Cerebellar cortex (tissue), 1 donor: ENCODE results near the gene TEKT5.
"Not testable (repeated sequence)": the region's sequence is repeated elsewhere in the genome, so short reads cannot be mapped to it uniquely, and the experiment has no call there.

Experiments used
- DNase-seq: peaks from one replicate; pipeline ENCODE4 v3.0.0-alpha.2; 2015; ENCODE audit warnings: low spot score

Gene TEKT5

DNA sequence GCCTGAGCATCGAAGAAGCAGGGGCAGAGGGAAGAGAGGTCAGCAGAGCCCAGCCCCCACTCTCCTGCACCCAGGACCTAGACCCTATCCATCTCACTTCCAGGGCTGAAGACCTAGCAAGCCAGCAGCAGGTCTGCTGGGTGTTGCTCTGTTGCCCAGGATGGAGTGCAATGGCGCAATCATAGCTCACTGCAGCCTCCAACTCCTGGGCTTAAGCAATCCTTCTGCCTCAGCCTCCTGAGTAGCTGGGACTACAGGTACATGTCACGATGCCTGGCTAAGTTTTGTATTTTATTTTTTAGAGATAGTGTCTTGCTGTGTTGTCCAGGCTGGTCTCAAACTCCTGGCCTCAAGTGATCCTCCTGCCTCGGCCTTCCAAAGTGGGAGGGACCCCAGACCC, 61.3 kb downstream of the TEKT5 start:
- not testable (repeated sequence) for DNase-seq

DNA sequence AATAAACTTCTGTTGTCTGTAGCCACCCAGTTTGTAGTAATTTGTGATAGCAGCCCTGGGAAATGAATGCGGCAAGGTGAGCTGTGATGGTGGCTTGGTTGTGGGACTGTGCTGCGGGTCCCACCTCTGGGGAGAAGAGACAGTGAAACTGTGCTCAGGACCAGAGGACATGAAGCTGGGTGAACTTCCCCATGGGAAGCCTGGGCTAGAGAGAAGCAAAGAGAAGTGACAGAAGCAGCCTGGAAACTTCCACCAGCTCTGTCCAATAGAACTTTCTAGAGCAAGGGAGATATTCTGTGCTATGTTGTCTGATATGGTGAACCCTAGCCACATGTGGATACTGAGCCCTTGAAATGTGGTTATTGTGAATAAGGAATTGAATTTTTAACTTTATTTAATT, 62.8 kb downstream of the TEKT5 start:
- no peak for DNase-seq

DNA sequence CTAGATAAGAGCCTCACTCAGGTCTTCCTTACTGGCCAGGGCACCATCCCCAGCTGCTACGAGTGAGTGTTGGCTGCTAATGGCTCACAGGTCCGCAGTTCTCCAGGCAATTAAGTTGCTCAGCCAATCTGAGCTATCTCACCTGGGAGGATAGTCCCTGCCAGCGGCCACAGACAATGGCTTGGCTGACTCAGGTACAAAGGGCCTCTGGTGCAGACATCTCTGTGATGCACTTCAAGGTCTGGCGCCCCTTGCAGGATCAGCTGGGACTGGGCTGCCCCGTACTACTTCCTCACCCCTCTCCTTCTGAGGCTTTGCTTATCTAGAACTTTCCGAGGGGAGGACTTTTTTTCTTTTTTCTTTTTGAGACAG, 65.2 kb downstream of the TEKT5 start:
- no peak for DNase-seq

DNA sequence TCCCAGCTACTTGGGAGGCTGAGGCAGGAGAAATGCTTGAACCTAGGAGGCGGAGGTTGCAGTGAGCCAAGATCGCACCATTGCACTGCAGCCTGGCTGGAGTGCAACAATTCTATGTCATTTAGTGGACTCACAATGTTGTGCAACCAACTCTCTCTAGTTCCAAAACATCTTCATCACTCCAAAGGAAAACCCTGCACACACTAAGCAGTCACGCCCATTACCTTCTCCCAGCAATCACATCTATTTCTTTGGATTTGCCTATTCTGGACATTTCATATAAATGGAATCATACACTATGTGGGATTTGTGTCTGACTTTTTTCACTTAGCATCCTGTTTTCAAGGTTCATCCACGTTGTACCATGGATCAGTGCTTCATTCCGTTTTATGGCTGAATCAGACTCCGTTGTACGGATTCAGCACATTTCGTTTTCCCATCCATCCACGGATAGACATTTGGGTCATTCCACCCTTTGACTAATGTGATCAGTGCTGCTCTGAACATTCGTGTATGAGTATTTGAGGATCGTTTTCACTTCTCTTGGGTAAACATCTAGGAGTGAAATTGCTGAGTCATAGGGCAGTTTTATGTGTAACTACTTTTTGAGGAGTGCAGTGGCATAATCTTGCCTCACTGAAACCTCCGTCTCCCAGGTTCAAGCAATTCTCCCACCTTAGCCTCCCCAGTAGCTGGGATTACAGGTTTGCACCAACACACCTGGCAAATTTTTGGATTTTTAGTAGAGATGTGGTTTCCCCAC, 69.0 kb downstream of the TEKT5 start:
- no peak for DNase-seq

DNA sequence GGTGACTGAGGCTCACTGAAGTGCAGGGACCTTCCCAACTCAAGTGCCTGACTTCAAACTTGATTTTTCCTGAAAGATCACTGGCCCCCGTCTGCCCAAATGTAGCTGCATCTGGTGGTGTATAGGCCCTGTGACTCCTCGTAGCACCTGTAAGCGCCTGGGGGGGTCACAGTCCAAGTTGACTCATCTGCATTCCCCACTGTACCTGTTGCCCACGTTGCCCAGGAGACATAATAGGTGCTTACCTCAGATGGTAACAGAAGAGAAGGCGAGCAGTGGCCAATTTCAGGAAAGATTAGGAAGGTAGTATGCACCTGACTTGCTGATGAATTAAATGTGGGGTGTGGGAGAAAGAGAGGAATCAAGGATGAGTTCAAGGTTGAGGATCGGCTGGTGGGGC, 70.2 kb downstream of the TEKT5 start:
- no peak for DNase-seq

DNA sequence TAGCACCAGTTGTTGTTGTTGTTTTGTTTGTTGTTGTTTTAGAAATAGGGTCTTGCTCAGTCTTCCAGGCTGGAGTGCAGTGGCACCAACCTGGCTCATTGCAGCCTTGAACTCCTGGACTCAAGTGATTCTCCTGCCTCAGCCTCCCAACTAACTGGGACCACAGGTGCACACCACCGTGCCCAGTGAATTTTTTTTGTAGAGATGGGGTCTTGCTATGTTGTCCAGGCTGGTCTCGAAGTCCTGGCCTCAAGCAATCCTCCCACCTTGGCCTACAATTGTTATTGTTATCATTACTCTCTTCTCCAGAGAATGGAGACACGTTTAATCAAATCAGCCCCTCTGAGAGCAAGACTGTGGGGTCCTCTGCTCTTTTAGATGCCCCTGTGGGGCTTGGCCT, 71.7 kb downstream of the TEKT5 start:
- DNase-seq = no peak

DNA sequence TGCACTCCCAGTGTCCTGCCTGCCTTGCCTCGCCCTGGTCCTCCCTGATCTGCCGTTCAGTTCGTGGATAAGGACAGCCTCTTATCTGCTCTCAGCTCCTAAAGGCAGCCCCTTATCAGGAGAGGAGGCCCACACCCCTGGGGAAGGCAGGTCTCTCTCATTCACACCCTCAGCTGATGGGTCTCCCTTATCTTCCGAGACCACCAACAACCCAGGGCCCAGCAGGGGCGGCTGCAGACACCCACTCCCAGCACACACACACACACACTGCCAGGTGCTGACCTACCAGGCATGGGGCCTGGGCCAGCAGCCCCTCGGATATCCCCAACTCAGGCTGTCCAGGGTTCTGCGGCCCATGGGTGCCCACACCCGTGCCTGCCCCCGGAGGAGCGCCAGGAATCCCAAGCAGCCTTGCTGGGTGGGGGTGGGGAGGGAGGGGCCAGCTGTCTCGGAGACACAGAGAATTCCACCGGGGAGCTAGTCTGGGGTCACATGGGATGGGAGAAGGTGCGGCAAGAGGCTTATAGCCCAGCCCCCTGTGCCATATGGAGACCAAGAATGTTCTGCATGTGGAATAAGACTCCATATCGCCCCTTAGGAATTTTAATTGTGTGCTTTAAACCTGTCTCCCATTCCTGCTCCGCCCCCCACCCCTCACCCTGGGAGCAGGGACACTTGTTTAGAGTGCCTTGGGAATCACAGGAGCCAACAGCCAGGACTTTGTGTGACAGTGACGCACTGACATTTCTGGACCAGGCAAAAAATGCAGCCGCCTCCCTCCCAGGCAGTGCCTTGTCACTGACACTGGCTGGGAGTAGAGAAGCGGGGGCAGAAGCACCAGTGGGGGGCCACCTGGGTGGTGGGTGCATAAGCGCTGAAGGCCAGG, 72.5 kb downstream of the TEKT5 start:
- no peak for DNase-seq

DNA sequence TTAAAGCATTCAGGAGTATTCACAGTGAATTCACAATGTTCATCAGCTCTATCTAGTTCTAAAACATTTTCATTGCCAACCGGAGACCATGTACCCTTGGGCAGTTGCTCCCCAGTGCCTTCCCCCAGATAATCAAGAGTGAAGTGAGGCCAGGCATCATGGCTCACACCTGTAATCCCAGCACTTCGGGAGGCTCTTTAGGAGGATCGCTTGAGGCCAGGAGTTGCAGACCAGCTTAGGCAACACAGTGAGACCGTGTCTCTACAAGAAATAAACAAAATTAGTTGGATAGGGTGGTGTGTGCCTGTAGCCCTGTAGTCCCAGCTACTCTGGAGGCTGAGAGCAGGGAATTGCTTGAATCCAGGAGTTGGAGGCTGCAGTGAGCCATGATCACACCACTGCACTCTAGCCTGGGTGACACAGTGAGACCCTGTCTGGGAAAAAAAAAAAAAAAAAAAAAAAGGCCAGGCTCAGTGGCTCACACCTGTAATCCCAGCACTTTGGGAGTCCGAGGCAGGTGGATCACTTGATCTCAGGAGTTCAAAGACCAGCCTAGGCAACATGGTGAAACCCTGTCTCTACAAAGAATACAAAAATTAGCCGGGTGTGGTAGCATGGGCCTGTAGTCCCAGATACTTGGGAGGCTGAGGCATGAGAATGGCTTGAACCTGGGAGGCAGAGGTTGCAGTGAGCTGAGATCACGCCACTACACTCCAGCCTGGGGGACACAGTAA, 73.3 kb downstream of the TEKT5 start:
- DNase-seq = not testable (repeated sequence)

DNA sequence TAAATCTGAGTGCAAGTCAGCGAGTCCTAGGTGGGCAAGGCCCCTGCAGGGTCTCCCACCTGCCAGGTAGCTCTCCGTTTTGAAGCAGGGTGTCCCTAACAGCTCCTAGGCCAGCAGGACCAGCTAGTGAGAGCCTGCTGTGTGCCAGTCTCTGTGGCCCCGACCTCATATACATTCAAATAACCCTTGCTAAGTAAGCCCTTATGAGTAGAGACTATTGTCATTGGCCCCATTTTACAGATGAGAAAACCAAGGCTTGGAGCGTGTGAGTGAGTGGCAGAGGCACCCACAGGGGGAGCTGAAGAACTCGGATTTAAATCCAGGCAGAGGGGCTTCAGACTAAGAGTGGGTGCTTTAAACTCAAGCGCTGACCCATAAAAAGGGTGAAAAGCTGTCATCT, 74.6 kb downstream of the TEKT5 start:
- no peak for DNase-seq

DNA sequence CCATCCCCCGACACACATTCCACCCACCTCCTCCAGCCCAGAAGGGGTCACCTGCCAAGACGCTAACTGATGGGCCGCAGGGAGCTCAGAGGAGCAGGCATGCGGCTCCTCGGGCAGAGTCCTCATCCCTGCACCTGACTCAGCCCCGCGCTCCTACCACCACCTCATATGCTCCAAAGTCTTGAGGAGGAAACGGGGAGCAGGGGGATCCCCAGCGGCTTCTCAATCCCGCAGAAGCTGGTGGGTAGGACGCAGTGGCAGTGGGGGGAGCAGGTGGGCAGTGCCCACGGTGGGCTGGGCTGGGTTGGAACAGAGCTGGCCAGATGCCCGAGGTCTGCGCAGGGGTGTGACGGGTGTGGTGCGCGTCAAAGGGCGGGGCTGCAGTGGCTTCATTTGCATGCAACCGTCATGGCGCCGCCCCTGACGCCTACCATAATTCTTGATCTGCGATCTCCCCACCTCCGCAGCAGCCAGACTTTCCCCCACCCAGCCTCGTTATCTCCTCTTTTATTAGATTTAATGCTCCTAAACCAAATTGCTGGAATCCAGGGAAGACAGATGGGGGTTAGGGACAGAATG, 75.4 kb downstream of the TEKT5 start:
- DNase-seq = peak; percentile 33

DNA sequence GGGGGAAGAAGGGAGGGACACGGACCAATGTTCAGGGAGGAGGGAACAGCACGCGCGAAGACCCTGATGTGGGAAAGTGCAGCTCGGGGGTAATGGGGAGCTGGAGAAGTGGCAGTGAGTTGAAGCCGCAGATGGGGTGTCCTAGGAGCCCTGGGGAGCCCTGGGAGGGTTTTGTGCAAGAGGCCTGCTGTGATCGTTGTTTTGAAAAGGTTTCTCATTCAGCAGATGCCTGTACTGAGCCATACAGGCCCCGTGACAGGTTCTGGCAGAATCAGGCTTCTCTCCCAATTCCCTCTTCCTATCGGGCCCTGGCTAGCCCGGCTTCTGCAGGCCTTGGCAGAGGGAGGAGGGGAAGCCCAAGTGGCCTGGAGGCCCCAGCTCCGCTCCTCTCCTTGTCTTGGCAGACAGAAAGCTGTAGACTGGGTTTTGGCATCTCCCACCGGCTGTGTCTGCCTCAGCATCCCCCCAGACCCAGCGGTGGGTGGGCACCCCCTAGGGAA, 76.0 kb downstream of the TEKT5 start:
- DNase-seq = peak; percentile 40

DNA sequence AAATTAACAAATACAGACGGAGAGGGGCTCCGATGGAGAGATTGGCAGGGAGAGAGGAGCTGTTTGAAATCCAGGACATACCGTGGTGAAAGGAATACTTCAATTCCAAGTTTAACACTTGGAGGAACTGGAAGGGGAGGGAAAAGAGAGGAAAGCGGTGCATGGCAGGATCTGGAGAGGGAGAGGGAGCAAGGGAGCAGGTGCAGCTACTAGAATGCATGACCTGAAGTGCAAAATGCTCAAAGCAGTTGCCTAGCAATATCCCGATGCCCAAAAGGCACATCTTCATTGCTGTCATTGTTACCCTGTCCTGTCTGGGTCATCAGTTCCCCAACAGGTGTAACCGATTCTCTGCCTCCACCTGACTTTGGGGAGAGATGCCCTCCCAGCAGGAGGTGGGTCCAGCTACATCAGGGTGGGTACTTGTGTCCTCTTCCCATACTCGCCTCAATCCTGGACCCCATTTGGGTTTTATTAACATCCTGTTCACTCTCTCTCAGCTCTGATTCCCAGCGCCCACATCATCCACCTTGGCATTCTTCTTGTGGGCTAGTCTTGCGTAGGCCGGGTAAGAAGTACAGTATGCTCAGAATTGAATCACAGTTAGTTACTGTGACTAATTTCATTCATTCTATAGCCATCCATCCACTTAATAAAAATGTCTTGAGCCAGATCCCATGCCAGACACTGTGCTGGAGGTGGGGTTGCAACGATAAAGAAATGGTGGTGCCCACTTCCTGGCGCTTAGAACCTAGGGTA, 76.9 kb downstream of the TEKT5 start:
- DNase-seq = no peak

DNA sequence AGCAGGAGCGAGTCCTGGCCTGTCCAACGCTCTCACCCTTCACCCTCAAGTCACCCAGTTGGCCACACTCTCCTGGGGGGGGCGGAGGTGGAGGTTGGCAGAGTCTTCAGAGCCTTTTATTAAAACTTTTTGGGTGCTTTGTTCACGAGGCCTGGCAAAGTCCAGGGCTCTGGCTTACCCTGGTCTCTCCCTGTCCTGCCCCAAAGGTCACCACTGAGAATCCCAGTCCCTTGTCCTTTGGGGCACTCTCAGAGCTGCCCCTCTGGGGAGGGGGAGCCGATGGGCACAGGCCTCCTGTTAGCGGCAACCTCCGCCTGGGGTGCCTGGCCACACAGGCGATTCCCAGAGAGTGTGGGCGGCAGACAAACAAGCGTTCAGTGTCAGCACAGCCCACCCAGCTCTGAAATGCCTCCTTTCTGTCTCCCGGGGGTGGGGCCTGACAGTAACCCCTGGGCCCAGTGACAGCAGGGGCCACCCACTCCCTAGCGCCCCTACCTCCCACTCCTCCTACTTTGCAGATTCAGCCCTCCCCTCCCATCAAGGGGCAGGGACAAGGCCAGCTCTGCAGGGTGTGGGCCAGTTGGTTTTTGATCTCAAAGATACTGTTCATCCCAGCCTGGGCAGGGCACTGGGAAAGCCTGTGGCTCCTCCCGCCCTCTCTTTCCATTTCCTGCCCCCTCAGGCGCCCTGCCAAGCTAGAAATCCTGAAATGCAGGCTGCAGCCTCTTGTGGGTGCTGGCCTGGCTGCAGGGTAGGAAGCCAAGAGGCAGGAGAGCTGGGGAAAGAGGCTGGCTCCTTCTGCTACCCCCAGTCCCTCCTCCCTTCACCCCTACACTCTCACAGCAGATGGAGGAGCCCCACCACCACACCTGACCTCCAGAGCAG, 77.7 kb downstream of the TEKT5 start:
- DNase-seq = no peak

DNA sequence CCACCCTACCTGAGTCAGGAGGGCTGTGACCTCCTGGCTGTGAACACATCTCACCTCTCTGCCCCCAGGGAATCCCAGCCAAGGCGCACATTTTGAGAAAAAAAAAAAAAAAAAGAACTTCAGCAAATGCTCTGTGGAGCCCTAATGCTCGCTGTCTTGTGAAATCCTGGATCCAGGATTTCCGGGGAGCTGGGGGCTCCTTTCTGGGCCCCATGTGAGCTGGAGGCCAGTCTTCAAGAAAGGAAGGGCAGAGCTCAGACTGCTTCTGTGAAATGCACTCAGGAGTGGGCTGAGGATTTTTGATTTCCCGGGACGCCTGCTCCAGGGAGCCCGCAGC, 78.3 kb downstream of the TEKT5 start:
- DNase-seq = no peak

DNA sequence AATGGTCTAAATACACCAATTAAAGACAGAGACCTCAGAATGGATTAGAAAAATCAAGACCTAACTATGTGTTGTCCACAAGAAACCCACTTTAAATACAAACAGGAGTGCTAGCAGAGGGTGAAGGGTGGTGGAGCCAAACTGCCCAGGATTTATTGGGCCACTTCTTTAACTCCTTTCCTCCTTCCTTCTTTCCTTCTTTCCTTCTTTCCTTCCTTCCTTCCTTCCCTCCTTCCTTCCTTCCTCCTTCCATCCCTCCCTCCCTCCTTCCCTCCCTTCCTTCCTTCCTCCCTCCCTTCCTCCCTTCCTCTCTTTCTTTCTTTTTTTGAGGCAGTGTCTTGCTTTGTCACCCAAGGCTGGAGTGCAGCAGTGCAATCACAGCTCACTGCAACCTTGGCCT, 80.0 kb downstream of the TEKT5 start:
- no peak for DNase-seq

DNA sequence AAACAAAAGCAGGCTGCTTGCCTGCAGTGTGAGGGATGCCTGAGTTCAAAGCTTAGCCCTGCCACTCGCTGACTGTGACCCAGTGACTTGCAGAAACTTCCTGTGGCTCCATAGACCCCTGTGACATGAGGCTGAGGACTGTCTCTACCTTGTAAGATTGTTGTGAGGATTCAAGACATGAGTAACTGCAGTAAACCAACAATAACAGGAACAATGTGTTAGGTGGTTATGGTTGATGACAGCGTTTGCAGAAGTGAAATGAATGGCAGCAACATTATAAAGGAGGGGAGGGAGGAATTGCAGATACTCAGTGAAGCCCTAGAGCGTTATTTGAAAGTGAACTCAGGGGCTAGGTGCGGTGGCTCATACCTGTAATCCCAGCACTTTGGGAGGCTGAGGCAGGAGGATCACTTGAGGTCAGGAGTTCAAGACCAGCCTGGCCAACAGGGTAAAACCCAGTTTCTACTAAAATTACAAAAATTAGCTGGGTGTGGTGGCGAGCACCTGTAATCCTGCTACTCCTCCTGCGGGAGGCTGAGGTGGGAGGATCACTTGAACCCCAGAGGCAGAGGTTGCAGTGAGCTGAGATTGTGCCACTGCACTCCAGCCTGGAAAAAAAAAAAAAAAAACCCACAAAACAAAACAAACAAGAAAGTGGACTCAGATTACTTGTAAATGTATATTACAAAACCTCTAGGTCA, 80.8 kb downstream of the TEKT5 start:
- DNase-seq = no peak

DNA sequence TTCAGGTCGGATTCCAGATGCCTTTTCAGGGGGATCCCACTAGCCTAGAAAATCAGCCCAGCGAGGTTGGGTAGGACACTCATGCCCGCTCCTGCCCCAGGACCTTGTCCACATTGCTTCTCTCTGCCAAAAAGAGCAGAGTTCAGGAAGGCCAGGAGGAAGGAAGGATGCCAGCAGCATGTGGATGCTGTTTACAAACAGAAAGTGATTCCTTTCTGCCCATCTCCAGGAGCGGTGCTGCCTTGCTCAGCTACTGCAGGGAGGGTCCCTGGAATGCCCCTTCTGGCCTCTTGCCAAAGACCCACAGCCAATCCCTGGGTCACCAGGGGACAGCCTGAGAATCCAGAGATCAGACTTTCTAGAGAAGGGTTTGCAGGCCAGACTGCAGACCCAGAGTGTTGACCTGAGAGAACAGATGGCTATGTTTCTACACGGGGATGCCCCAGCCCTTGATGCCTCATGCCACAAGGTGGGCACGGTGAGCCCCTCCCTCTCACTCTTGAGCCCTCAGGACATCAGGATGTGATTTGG, 82.0 kb downstream of the TEKT5 start:
- no peak for DNase-seq

DNA sequence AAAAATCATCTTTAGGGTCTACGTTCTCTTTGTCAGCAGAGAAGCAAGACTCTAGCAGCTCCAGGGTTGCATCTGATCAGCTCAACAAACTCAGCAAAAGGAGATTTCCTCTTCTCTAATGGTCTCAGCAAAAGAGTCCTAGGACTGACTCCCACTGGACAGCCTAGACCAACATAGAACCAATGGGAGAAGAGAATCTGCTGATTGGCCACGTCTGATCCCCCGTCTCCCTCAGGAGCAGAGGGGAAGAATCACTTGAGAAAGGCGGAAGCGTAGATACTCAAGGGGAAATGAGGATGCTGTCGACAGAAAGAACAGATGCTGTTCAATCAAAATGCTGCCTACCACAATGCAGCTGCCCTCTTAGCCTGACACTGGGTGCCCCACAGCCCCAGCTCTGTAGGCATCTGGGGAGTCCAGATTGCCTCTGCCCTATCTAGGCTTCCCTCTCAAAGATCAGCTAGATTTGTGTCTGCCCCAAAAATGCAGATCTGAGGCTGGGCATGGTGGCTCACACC, 82.8 kb downstream of the TEKT5 start:
- no peak for DNase-seq

DNA sequence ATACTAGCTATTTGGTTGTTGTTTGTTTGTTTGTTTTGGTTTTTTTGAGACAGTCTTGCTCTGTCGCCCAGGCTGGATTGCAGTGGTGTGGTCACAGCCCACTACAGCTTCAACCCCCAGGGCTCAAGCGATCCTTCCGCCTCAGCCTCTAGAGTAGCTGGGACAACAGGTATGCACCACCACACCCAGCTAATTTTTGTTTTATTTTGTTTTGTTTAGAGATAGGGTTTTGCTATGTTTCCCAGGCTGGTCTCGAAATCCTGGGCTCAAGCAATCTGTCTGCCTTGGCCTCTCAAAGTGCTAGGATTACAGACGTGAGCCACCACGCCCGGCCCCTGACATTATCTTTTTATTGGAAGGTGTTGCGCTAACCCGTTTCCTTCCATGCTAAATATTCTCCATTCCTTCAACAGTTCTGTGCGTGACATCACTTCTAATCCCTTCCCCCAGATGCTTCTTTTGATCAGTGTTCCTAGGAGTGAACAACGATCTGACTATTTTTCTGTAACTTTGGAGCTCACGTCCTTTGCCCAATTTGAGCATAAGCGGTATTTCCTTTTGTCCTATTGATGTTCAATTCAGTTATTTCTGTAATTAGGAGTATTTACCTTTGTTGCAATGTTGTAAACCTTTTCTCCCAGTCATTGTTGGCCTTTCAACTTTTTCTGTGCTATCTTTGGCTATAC, 84.1 kb downstream of the TEKT5 start:
- no peak for DNase-seq
